IMR-90 (cell line): ENCODE data around the gene CEP135. TPM values are rescaled to one million over a fixed set of nuclear protein-coding genes. Genes with fewer than 3 reads are reported as not detected.

Experiments
- ATAC-seq: fragments of 200-7000 bp; cut with Tn5 transposase; 2 replicates; pipeline ENCODE4 v1.9.1; 2020; ENCODE audit warnings: low read depth, mild to moderate bottlenecking, moderate library complexity
- BruUV-seq: library from RNA; stranded (reverse); fragments of 400-500 nt; replicated peaks from 2 replicates; lab custom pipeline; 2021; lab: Mats Ljungman, UMichigan
- CTCF ChIA-PET: fragments of 300-600 bp; formaldehyde crosslinking; extraction: SDS; loops from one replicate; lab custom pipeline; 2021; ENCODE audit warnings: antibody characterized with exemption; lab: Yijun Ruan, JAX
- POLR2A ChIA-PET: fragments of 300-600 bp; sonication (Branson Sonifier 250); formaldehyde crosslinking; loops from one replicate; lab custom pipeline; 2022; ENCODE audit warnings: antibody characterized with exemption; ENCODE audit not compliant: unreplicated experiment; lab: Charles Lee
- DNase-seq: peaks from one replicate; pipeline ENCODE4 v3.0.0; 2013
- H2AFZ ChIP-seq: replicated peaks from 2 replicates; pipeline ENCODE3; 2013; ENCODE audit warnings: low read length, mild to moderate bottlenecking; ENCODE audit not compliant: poor library complexity
- H2AK5ac ChIP-seq: 2 replicates; pipeline ENCODE4 v1.6.1; 2013; ENCODE audit warnings: low read depth, low read length, inconsistent platforms
- H2AK9ac ChIP-seq: replicated peaks from 2 replicates; pipeline ENCODE3; 2013; ENCODE audit warnings: mild to moderate bottlenecking, low read depth, low read length, moderate library complexity; ENCODE audit not compliant: poor library complexity
- H2BK120ac ChIP-seq: 2 replicates; pipeline ENCODE4 v1.6.1; 2013; ENCODE audit warnings: low read depth, low read length, inconsistent platforms
- H2BK15ac ChIP-seq: 3 replicates; pipeline ENCODE4 v1.6.1; 2013; ENCODE audit warnings: low read depth, low read length, inconsistent platforms
- H2BK20ac ChIP-seq: 2 replicates; pipeline ENCODE4 v1.6.1; 2013; ENCODE audit warnings: low read depth, mild to moderate bottlenecking, inconsistent platforms, low read length, moderate library complexity
- H2BK5ac ChIP-seq: 2 replicates; pipeline ENCODE4 v1.6.1; 2013; ENCODE audit warnings: mild to moderate bottlenecking, low read depth, low read length, inconsistent platforms; ENCODE audit not compliant: poor library complexity, severe bottlenecking
- H3K14ac ChIP-seq: replicated peaks from 2 replicates; pipeline ENCODE4 v1.6.1; 2013; ENCODE audit warnings: low read depth, low read length, inconsistent platforms
- H3K18ac ChIP-seq: 2 replicates; pipeline ENCODE4 v1.6.1; 2013; ENCODE audit warnings: low read depth, low read length, control low read depth
- H3K23ac ChIP-seq: 2 replicates; pipeline ENCODE4 v1.6.1; 2013; ENCODE audit warnings: low read depth, low read length, inconsistent platforms
- H3K27ac ChIP-seq: 2 replicates; pipeline ENCODE4 v1.5.1; 2013; ENCODE audit warnings: mild to moderate bottlenecking, control low read depth, low read length; ENCODE audit not compliant: insufficient read depth
- H3K27me3 ChIP-seq: 2 replicates; pipeline ENCODE4 v1.6.1; 2013; ENCODE audit warnings: low read length; ENCODE audit not compliant: control insufficient read depth, insufficient read depth
- H3K36me3 ChIP-seq: 2 replicates; pipeline ENCODE4 v1.6.1; 2013; ENCODE audit warnings: low read length, mixed read lengths; ENCODE audit not compliant: control insufficient read depth, insufficient read depth
- H3K4ac ChIP-seq: 2 replicates; pipeline ENCODE4 v1.6.1; 2013; ENCODE audit warnings: low read depth, low read length, inconsistent platforms
- H3K4me1 ChIP-seq: 2 replicates; pipeline ENCODE4 v1.6.1; 2013; ENCODE audit warnings: low read length, mixed read lengths; ENCODE audit not compliant: control insufficient read depth, insufficient read depth
- H3K4me2 ChIP-seq: 2 replicates; pipeline ENCODE4 v1.6.1; 2013; ENCODE audit warnings: low read depth, mild to moderate bottlenecking, control low read depth, low read length, moderate library complexity
- H3K4me3 ChIP-seq: 2 replicates; pipeline ENCODE4 v1.5.1; 2013; ENCODE audit warnings: low read depth, mild to moderate bottlenecking, control low read depth, low read length, moderate library complexity; ENCODE audit not compliant: insufficient read depth
- H3K56ac ChIP-seq: 2 replicates; pipeline ENCODE4 v1.6.1; 2013; ENCODE audit warnings: low read length, inconsistent platforms; ENCODE audit not compliant: insufficient read depth; ENCODE audit errors: extremely low read depth
- H3K79me1 ChIP-seq, 2 experiments: 2 replicates each; pipeline ENCODE4 v1.6.1; 2013; ENCODE audit warnings: low read length in 2 of 2, inconsistent platforms in 1 of 2, low read depth in 1 of 2
- H3K9ac ChIP-seq: 2 replicates; pipeline ENCODE4 v1.6.1; 2013; ENCODE audit warnings: low read depth, low read length, control low read depth
- H3K9me1 ChIP-seq: 2 replicates; pipeline ENCODE4 v1.6.1; 2013; ENCODE audit warnings: low read length, inconsistent platforms; ENCODE audit not compliant: insufficient read depth
- H3K9me3 ChIP-seq: 2 replicates; pipeline ENCODE4 v1.6.1; 2013; ENCODE audit warnings: low read length; ENCODE audit not compliant: control insufficient read depth, insufficient read depth
- H4K20me1 ChIP-seq: 2 replicates; pipeline ENCODE4 v1.6.1; 2013; ENCODE audit warnings: low read length, inconsistent platforms; ENCODE audit not compliant: insufficient read depth
- H4K5ac ChIP-seq: 2 replicates; pipeline ENCODE4 v1.6.1; 2013; ENCODE audit warnings: mild to moderate bottlenecking, low read depth, low read length, control low read depth
- H4K8ac ChIP-seq, 2 experiments: 2 replicates each; pipeline ENCODE4 v1.6.1; 2013; ENCODE audit warnings: low read depth in 2 of 2, low read length in 2 of 2, control low read depth in 1 of 2, inconsistent platforms in 1 of 2
- H4K91ac ChIP-seq: 2 replicates; pipeline ENCODE4 v1.6.1; 2013; ENCODE audit warnings: low read depth, low read length, inconsistent platforms; ENCODE audit not compliant: insufficient read depth
- SMC3 ChIP-seq: fragments of 150-350 bp; IDR thresholded peaks from 2 replicates; pipeline ENCODE4 v1.6.1; 2016; ENCODE audit warnings: low read depth, mild to moderate bottlenecking, antibody characterized with exemption, low read length, moderate library complexity
- USF2 ChIP-seq: fragments of 150-350 bp; IDR thresholded peaks from 2 replicates; pipeline ENCODE4 v1.6.1; 2017; ENCODE audit warnings: mild to moderate bottlenecking, antibody characterized with exemption, low read length, low read depth
- WGBS, 2 experiments: methylation state at CpG; one replicate each; pipeline versions ENCODE4 v1.1.5 to v1.1.7; 2013; ENCODE audit warnings: missing lambda C conversion rate in 2 of 2; ENCODE audit not compliant: insufficient read length in 1 of 2; ENCODE audit errors: extremely low coverage in 2 of 2; 5-methylcytosine and 5-hydroxymethylcytosine counted together
- dilution Hi-C: fragments of 300-500 bp; cut with HindIII; formaldehyde crosslinking; loops from one replicate; pipeline ENCODE4 v1.14.3; 2018; ENCODE audit warnings: low sequenced_read_pairs; ENCODE audit not compliant: unreplicated experiment
- in situ Hi-C: fragments of 300-500 bp; cut with MboI; formaldehyde crosslinking; loops from 3 replicates; pipeline ENCODE4 v1.14.3; 2019; ENCODE audit warnings: low sequenced_read_pairs, inconsistent platforms, mixed read lengths
- intact Hi-C: fragments of 100-400 bp; cut with micrococcal nuclease; formaldehyde crosslinking; loops from 2 replicates; pipeline ENCODE4 v1.10.0; 2022
- polyA plus RNA-seq, 3 experiments: library from polyadenylated mRNA; depleted of rRNA; stranded (reverse); fragments of >200 nt; gene quantifications; 2 replicates each; pipeline ENCODE4 v1.2.3, GENCODE V29; 2012; ENCODE audit warnings: low replicate concordance in 1 of 3
- total RNA-seq: library from RNA; depleted of rRNA; stranded (reverse); fragments of >200 nt; gene quantifications from 2 replicates; pipeline ENCODE4 v1.2.3, GENCODE V29; 2012

The CEP135 gene
- total and polyA plus RNA-seq, 2 of the 4 experiments (the other 2 are of a cell fraction): 2.7 to 3.2 TPM

- CTCF ChIA-PET: interaction anchor here (0.6 to 2.4 kb wide), 13 partner anchors 8 to 612 kb away, joined by 3 to 11 read pairs (median 3); no protein-coding TSS in a partner anchor
- Histone ChIP-seq H3K23ac (peak overlapping the region; percentile 96), H2BK120ac (peak overlapping the region; percentile 76), H2AK9ac (peak overlapping the region; percentile 83), H3K27ac (peak overlapping the region; percentile 97), H4K8ac (peak overlapping the region; percentile 81 to 91), H2BK15ac (peak overlapping the region; percentile 82; the same call in 2 of the 3 replicates), H3K9me3 (no peaks in the 10 kb centered on the region), H2AK5ac (peak overlapping the region; percentile 40; the same call in 1 of the 2 replicates), H2AFZ (peak overlapping the region; percentile 98), H3K79me1 (peaks cover 11 to 29% of the 10 kb centered on the region in 2 experiments), H2BK5ac (peak overlapping the region; percentile 94), H3K9me1 (no peaks in the 10 kb centered on the region), H3K4me1 (peaks cover 6% of the 10 kb centered on the region), H3K36me3 (peaks cover 1% of the 10 kb centered on the region; the same call in 1 of the 2 replicates), H3K9ac (peak overlapping the region; percentile 96), H3K4me2 (peak overlapping the region; percentile 79), H3K14ac (peak overlapping the region; percentile 95), H4K91ac (peak overlapping the region; percentile 77), H3K4me3 (peak overlapping the region; percentile 79), H3K27me3 (no peaks in the 10 kb centered on the region), H4K5ac (peak overlapping the region; percentile 11), H2BK20ac (peak overlapping the region; percentile 63; the same call in 1 of the 2 replicates), H3K56ac (peak overlapping the region; percentile 96), H3K18ac (peak overlapping the region; percentile 40), H4K20me1 (0 out of 2 replicates have a peak, but pooled peaks cover 3% of the 10 kb centered on the region), H3K4ac (peak overlapping the region; percentile 89)
- no CpG with 5 or more reads among the region's 3 CpGs for WGBS, 2 experiments
- DNase-seq: no peak
- dilution Hi-C loops (no loop called here), intact Hi-C loops (loop anchor here (1.0 to 2.0 kb wide), 4 partner anchors 17 to 437 kb away; partner anchors contain the start of gene AASDH), in situ Hi-C loops (no loop called here)
- ATAC-seq: no peak
- TF ChIP-seq SMC3 (no peak), USF2 (no peak)
- POLR2A ChIA-PET: interaction anchor here (0.6 to 0.9 kb wide), 2 partner anchors 15 to 17 kb away, joined by 3 to 8 read pairs; no protein-coding TSS in a partner anchor
- BruUV-seq: no TSS peak
Measured at GRCh38 chr4:55949482-55949802, 697 bp downstream of the CEP135 start.
